T-helper 17 cell (primary cell): ENCODE results near the gene PAOX. TPM values are rescaled to one million over a fixed set of nuclear protein-coding genes. Genes with fewer than 3 reads are reported as not detected.

Experiments
- ATAC-seq: fragments of 150-1000 bp; cut with Tn5 transposase; 2 replicates; pipeline ENCODE4 v1.10.0; 2021; ENCODE audit warnings: mild to moderate bottlenecking, moderate library complexity
- DNase-seq, 3 donors: peaks; one replicate each; pipeline versions ENCODE4 v3.0.0 to v3.0.0-alpha.2; 2020 to 2021
- H3K9me3 ChIP-seq: one replicate; pipeline ENCODE4 v1.7.0; 2013; ENCODE audit warnings: low read length, mild to moderate bottlenecking; ENCODE audit not compliant: control insufficient read depth, poor library complexity, severe bottlenecking
- H3K27ac Mint-ChIP-seq: one replicate; pipeline ENCODE4 v1.8.0; 2022; ENCODE audit warnings: mild to moderate bottlenecking, moderate library complexity, mixed read lengths
- H3K27me3 Mint-ChIP-seq: one replicate; pipeline ENCODE4 v1.8.0; 2022; ENCODE audit warnings: mixed read lengths
- H3K36me3 Mint-ChIP-seq: one replicate; pipeline ENCODE4 v1.8.0; 2022; ENCODE audit warnings: low read depth, mixed read lengths
- H3K4me1 Mint-ChIP-seq: one replicate; pipeline ENCODE4 v1.8.0; 2022; ENCODE audit warnings: mild to moderate bottlenecking, mixed read lengths
- H3K4me3 Mint-ChIP-seq: one replicate; pipeline ENCODE4 v1.8.0; 2022; ENCODE audit warnings: mild to moderate bottlenecking, moderate library complexity, mixed read lengths
- total RNA-seq, 4 donors: library from RNA in 2 of 4; stranded (reverse) in 2 of 4; gene quantifications; one replicate each; pipeline ENCODE4 v1.2.3 and lab custom pipeline; 2022 to 2026

PAOX gene
- total RNA-seq (1 to 10 TPM; 3.5 to 6.3 TPM), total RNA-seq (lab: John Stamatoyannopoulos, UW) (0.90 to 3.0 reads per million in 2 donors)

- Mint-ChIP-seq H3K4me3 (peak within 1 kb of the TSS; percentile 83), H3K27me3 (no peaks in the 10 kb centered on the region), H3K36me3 (no peaks in the 10 kb centered on the region), H3K27ac (peak within 1 kb of the TSS; percentile 41), H3K4me1 (peaks cover 8% of the 10 kb centered on the region)
- DNase-seq, result peak; percentile 44 to 58 (median 58)
- peak; percentile 73 for ATAC-seq
- no peaks in the 10 kb centered on the region for H3K9me3 ChIP-seq
Measured at GRCh38 chr10:133379152-133379800, at the start of gene PAOX. TSS of gene PAOX (plus strand) at chr10:133379262. CDS start at chr10:133379317, 55 bp downstream.

DNA sequence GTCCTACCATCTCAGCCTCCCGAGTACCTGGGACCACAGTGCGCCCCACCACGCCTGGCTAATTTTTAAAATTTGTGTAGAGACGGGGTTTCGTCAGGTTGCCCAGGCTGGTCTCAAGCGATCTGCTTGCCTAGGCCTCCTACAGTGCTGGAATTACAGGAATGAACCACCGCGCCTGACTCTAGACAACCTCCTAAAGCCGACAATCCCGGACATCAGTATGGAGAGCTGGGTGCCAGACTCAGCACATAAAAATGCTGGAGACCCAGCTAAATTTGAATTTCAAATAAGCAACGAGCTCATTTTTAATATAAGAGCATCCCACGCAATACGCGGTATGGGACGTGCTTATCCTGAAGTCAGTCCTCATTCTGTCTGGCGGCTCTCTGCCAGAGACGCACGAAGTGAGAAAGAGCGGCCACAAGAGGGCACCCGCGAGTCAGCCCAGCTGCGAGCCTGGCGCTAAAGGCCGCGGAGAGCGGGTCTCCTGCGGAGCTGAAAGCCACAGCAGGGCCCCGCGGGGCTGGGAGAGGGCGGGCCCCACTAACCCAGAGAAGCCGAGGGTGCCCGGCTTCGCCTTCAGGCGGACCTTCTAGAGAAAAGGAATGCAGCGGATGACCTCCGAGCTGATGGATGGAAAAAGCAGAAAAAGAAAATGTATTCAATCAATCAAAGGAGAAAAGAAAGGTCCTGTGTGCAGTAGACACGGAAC is 49.4 kb upstream of the PAOX start:
- Mint-ChIP-seq H3K27me3 (peaks cover 38% of the 10 kb centered on the region), H3K36me3 (peaks cover 2% of the 10 kb centered on the region), H3K4me3 (peak overlapping the region; percentile 58), H3K27ac (no peak overlapping the region), H3K4me1 (peaks cover 17% of the 10 kb centered on the region)
- peak; percentile 79 to 87 (median 86) for DNase-seq
- H3K9me3 ChIP-seq, result no peaks in the 10 kb centered on the region
- ATAC-seq, result peak; percentile 90

DNA sequence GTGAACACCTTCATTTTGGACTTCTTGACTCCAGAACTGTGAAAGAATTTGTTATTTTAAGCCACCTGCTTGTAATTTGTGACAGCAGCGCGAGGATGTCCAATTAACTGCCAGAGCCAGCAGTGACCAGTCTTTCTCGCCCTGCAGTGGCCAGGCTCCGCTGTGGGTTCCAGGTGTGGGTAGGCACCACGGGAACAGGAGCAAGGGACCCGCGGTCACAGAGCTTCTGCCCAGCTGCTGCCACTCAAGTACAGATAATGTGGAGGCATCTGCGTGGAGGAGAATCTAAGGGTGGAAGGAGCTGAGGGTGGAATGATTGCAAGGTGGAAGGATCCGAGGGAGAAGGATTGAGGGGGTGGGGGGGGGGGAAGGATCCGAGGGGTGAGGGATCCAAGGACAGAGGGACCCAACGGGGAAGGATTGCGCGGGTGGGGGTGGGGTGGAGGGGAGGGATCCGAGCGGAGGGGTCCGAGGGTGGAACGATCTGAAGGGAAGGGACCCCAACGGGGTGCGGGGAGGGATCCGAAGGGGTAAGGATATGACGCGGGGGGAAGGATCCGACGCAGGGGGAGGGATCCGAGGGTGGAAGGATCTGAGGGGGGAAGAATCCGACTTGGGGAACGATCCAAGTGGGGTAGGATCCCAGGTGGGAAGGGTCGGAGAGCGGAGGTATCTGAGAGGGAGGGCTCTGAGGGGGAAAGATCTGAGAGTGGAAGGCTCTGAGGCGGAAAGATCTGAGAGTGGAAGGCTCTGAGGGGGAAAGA is 45.9 kb upstream of the PAOX start:
- H3K27me3 Mint-ChIP-seq, result peaks cover 17% of the 10 kb centered on the region
- no peak for DNase-seq
- no peak for ATAC-seq
- no peaks in the 10 kb centered on the region for H3K36me3 Mint-ChIP-seq
- no peak overlapping the region for H3K4me3 Mint-ChIP-seq
- no peak overlapping the region for H3K27ac Mint-ChIP-seq
- H3K4me1 Mint-ChIP-seq, result peaks cover 11% of the 10 kb centered on the region
- H3K9me3 ChIP-seq, result no peaks in the 10 kb centered on the region

DNA sequence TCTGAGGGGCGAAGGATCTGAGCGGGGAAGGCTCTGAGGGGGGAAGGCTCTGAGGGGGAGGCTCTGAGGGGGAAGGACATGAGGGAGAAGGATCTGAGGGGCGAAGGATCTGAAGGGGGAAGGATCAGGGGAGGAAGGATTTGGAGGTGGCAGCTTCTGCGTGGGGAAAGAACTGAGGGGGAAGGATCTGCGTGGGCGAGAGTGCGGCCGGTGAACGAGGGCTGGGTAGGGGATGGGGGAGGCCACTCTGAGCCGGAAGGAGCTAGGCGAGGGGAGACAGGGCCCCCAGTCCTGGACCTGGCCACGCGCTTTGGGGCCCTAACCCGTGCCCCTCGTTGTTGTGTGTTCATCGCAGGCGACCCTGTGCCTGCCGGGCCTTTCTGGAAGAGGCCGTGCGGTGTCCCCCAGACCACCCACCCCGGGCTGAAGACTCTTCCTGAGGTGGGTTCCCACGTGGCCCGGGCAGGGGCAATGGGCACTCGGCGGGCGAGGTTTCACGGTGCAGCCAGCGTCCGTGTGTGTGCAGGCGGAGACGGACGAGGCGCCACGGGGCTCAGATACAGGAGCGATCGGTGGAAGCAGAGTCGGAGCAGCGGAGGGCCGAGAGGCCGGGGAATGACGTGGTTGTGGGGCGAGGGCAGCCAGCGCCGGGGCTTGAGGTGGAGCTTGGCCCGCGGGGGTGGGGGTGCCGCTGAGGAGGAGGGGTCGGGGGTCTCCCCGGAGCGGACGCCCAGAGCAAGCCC is 44.4 kb upstream of the PAOX start:
- Mint-ChIP-seq H3K27ac (peak overlapping the region; percentile 93), H3K27me3 (peaks cover 3% of the 10 kb centered on the region)

DNA sequence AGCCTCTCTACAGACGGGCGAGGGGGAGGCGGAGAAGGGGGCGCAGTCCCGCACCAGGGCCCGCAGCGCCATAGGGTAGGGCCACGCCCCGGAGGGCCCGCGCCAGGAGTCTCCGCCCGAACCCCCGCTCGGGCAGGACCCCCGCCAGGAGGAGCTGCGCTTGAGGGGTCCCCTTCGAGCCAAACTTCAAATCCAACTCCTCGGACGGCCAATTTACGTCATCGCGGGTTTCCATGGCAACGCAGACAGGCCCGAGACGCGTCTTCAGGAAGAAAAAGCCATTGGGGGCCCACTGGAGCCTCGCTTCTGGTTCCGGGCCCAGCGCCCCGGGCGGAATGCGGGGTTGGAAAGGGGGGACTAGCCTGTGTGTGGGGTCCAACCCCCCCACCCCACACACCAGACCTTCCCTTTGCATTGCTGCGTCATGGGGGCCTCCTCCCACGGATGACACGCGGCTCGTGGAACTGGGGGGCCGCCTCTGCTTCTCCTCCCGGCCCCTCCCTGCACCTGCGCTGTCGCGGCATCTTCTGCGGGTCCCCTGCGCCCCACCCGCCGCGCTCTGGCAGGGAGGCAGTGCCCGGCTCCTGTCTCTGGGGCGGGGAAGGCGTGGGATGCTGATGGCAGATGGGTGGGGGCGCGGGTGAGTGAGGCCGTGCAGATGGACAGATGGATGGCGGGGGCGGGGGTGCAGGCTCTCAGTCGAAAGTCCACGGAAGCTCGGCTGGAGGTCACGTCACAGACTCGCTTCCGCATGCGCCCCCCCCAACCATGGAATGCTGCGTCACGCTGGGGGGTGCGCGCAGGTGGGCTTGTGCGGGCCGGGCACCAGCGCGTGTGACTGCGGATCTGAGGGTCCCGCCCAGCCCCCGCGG is 43.6 kb upstream of the PAOX start:
- H3K9me3 ChIP-seq, result no peaks in the 10 kb centered on the region
- ATAC-seq (peak; percentile 58), DNase-seq (peak; percentile 69 to 82 (median 76))
- Mint-ChIP-seq H3K27me3 (no peaks in the 10 kb centered on the region), H3K4me3 (peak overlapping the region; percentile 84), H3K36me3 (no peaks in the 10 kb centered on the region), H3K4me1 (peaks cover 6% of the 10 kb centered on the region), H3K27ac (peak overlapping the region; percentile 93)

More for the DNA sequence above, 44.4 kb upstream of the PAOX start:
- peak; percentile 16 for ATAC-seq
- peak overlapping the region; percentile 84 for H3K4me3 Mint-ChIP-seq
- H3K9me3 ChIP-seq, result no peaks in the 10 kb centered on the region
- peaks cover 9% of the 10 kb centered on the region for H3K4me1 Mint-ChIP-seq
- DNase-seq, result no peak
- H3K36me3 Mint-ChIP-seq, result no peaks in the 10 kb centered on the region

- no peaks in the 10 kb centered on the region for H3K36me3 Mint-ChIP-seq
- H3K27ac Mint-ChIP-seq, result peak overlapping the region; percentile 93
- H3K27me3 Mint-ChIP-seq, result no peaks in the 10 kb centered on the region
- no peak overlapping the region for H3K4me3 Mint-ChIP-seq
- DNase-seq, result no peak
- peak; percentile 0 for ATAC-seq
- no peaks in the 10 kb centered on the region for H3K9me3 ChIP-seq
- H3K4me1 Mint-ChIP-seq, result peaks cover 6% of the 10 kb centered on the region
Measured at GRCh38 chr10:133336118-133336576, 42.9 kb upstream of the PAOX start.

GRCh38 chr10:133336577-133337369 is 42.3 kb upstream of the PAOX start, which contains the start of gene CALY:
TSS of gene CALY (minus strand) at chr10:133336896. CDS start at chr10:133328989, 7,907 bp downstream.
- Mint-ChIP-seq H3K4me3 (peak within 1 kb of the TSS; percentile 84), H3K36me3 (no peaks in the 10 kb centered on the region), H3K27me3 (peaks cover 2% of the 10 kb centered on the region), H3K27ac (peak within 1 kb of the TSS; percentile 93), H3K4me1 (peaks cover 6% of the 10 kb centered on the region)
- DNase-seq, result peak; percentile 86 to 90 (median 89)
- H3K9me3 ChIP-seq, result no peaks in the 10 kb centered on the region
- ATAC-seq, result peak; percentile 72

- Mint-ChIP-seq H3K36me3 (no peaks in the 10 kb centered on the region), H3K4me1 (peaks cover 2% of the 10 kb centered on the region), H3K4me3 (no peak overlapping the region), H3K27me3 (peaks cover 6% of the 10 kb centered on the region), H3K27ac (no peak overlapping the region)
- no peak for DNase-seq
- no peak for ATAC-seq
- no peaks in the 10 kb centered on the region for H3K9me3 ChIP-seq
Measured at GRCh38 chr10:133337370-133337725, 41.7 kb upstream of the PAOX start.

- peaks cover 10% of the 10 kb centered on the region for H3K27me3 Mint-ChIP-seq
- no peak overlapping the region for H3K4me3 Mint-ChIP-seq
- H3K27ac Mint-ChIP-seq, result no peak overlapping the region
- no peaks in the 10 kb centered on the region for H3K36me3 Mint-ChIP-seq
- no peaks in the 10 kb centered on the region for H3K9me3 ChIP-seq
- ATAC-seq, result no peak
- DNase-seq, result no peak
- peaks cover 2% of the 10 kb centered on the region for H3K4me1 Mint-ChIP-seq
Measured at GRCh38 chr10:133338080-133339071, 40.7 kb upstream of the PAOX start.

- ATAC-seq, result no peak
- H3K27ac Mint-ChIP-seq, result no peak overlapping the region
Measured at GRCh38 chr10:133339708-133340380, 39.2 kb upstream of the PAOX start.

More at GRCh38 chr10:133339708-133340380, 39.2 kb upstream of the PAOX start:
- Mint-ChIP-seq H3K36me3 (no peaks in the 10 kb centered on the region), H3K27me3 (peaks cover 15% of the 10 kb centered on the region), H3K4me3 (no peak overlapping the region), H3K4me1 (peaks cover 3% of the 10 kb centered on the region)
- no peak for DNase-seq
- H3K9me3 ChIP-seq, result no peaks in the 10 kb centered on the region
